Immature natural killer cell (primary cell): ENCODE measurements around the gene OR4M1. TPM values are rescaled to one million over a fixed set of nuclear protein-coding genes. Genes with fewer than 3 reads are reported as not detected.

Experiments used
- polyA plus RNA-seq, 3 donors: library from polyadenylated mRNA; unstranded; fragments of 300-500 nt; fragmentation: Illumina TruSeq; gene quantifications; one replicate each; pipeline ENCODE4 v1.2.3, GENCODE V29; 2021

OR4M1 gene
- polyA plus RNA-seq, 3 donors from 2014 or later = not detected

Other genes with a start within 250 kb of the OR4M1 start
- gene OR11H2, start 59.6 kb upstream of the OR4M1 start, polyA plus RNA-seq = not detected
- gene OR4Q3, start 29.9 kb upstream of the OR4M1 start, polyA plus RNA-seq = not detected
- not detected for gene OR4N2, start 30.3 kb downstream of the OR4M1 start, polyA plus RNA-seq
- gene OR4K2, start 101.6 kb downstream of the OR4M1 start, polyA plus RNA-seq = not detected
- not detected for gene OR4K5, start 147.1 kb downstream of the OR4M1 start, polyA plus RNA-seq
- not detected for gene OR4K1, start 157.4 kb downstream of the OR4M1 start, polyA plus RNA-seq
- gene OR4K15, start 202.1 kb downstream of the OR4M1 start, polyA plus RNA-seq = not detected
- gene OR4Q2, start 228.7 kb downstream of the OR4M1 start, polyA plus RNA-seq = not detected
- gene OR4K14, start 245.8 kb downstream of the OR4M1 start, polyA plus RNA-seq = not detected